ENCODE results near the gene TBPL2. TPM values are rescaled to one million over a fixed set of nuclear protein-coding genes. Genes with fewer than 3 reads are reported as not detected.
"Not testable (repeated sequence)": the region's sequence is repeated elsewhere in the genome, so short reads cannot be mapped to it uniquely, and the experiment has no call there.

Gene TBPL2
- total RNA-seq, 1 donor from 2014 or later, result not detected

DNA sequence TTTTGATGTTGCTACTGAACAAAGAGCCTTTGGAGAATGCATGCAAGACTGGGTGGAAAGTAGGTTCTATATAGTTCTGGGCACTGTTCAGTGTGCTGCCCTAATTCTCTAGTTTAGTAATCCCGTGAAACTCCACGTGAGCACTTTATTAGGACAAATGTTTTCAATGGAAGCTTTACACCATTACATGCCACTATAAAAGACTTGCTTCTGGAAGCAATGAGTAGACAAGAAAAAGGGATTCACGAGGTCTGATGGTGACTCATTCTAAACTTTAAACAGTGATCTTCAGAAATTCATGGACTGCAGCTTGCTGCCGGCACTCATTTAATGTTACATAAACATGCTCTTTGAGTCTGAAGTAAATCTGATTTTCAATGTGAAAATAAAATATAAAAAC lies 51.1 kb downstream of the TBPL2 start:
- no peak overlapping the region for H3K4me3 ChIP-seq (ENCODE audit: low read length in 3 of 3)
- no peaks in the 10 kb centered on the region for H3K9me3 ChIP-seq (ENCODE audit: control insufficient read depth in 3 of 3, low read length in 3 of 3)
- peak overlapping the region; percentile 12 for H3K27ac ChIP-seq (ENCODE audit: low read depth, low read length)
- H3K36me3 ChIP-seq (ENCODE audit: control insufficient read depth in 3 of 3, insufficient read depth in 3 of 3, low read length in 3 of 3), result peaks cover 13 to 25% (median 20%) of the 10 kb centered on the region in 3 donors
- H3K9ac ChIP-seq (ENCODE audit: low read depth in 1 of 3, low read length in 3 of 3), result no peak overlapping the region
- no peaks in the 10 kb centered on the region for H3K27me3 ChIP-seq (ENCODE audit: control insufficient read depth in 3 of 3, insufficient read depth in 3 of 3, low read length in 3 of 3)
- H3K4me1 ChIP-seq (ENCODE audit: control insufficient read depth in 3 of 3, insufficient read depth in 3 of 3, low read length in 3 of 3), result peaks cover 3 to 31% (median 9%) of the 10 kb centered on the region in 3 donors

- Histone ChIP-seq H3K27me3 (ENCODE audit: control insufficient read depth in 3 of 3, insufficient read depth in 3 of 3, low read length in 3 of 3) (no peaks in the 10 kb centered on the region), H3K27ac (ENCODE audit: low read depth, low read length) (peak overlapping the region; percentile 71), H3K36me3 (ENCODE audit: control insufficient read depth in 3 of 3, insufficient read depth in 3 of 3, low read length in 3 of 3) (peaks cover 13 to 20% (median 20%) of the 10 kb centered on the region in 3 donors), H3K4me3 (ENCODE audit: low read length in 3 of 3) (no peak overlapping the region), H3K9me3 (ENCODE audit: control insufficient read depth in 3 of 3, low read length in 3 of 3) (no peaks in the 10 kb centered on the region), H3K9ac (ENCODE audit: low read depth in 1 of 3, low read length in 3 of 3) (no peak overlapping the region), H3K4me1 (ENCODE audit: control insufficient read depth in 3 of 3, insufficient read depth in 3 of 3, low read length in 3 of 3) (peaks cover 8 to 39% (median 21%) of the 10 kb centered on the region in 3 donors)
Observed at GRCh38 chr14:55388160-55388559, 52.3 kb downstream of the TBPL2 start.

- no peak overlapping the region for H3K4me3 ChIP-seq (ENCODE audit: low read length in 3 of 3)
- H3K36me3 ChIP-seq (ENCODE audit: control insufficient read depth in 3 of 3, insufficient read depth in 3 of 3, low read length in 3 of 3), result peaks cover 13 to 20% (median 20%) of the 10 kb centered on the region in 3 donors
- no peaks in the 10 kb centered on the region for H3K27me3 ChIP-seq (ENCODE audit: control insufficient read depth in 3 of 3, insufficient read depth in 3 of 3, low read length in 3 of 3)
- peak overlapping the region; percentile 71 for H3K27ac ChIP-seq (ENCODE audit: low read depth, low read length)
- peaks cover 15 to 43% (median 28%) of the 10 kb centered on the region in 3 donors for H3K4me1 ChIP-seq (ENCODE audit: control insufficient read depth in 3 of 3, insufficient read depth in 3 of 3, low read length in 3 of 3)
- no peaks in the 10 kb centered on the region for H3K9me3 ChIP-seq (ENCODE audit: control insufficient read depth in 3 of 3, low read length in 3 of 3)
- H3K9ac ChIP-seq (ENCODE audit: low read depth in 1 of 3, low read length in 3 of 3), result no peak overlapping the region
Observed at GRCh38 chr14:55387121-55387520, 53.3 kb downstream of the TBPL2 start.

GRCh38 chr14:55386037-55386808 lies 54.2 kb downstream of the TBPL2 start:
- Histone ChIP-seq H3K9ac (ENCODE audit: low read depth in 1 of 3, low read length in 3 of 3) (no peak overlapping the region), H3K27me3 (ENCODE audit: control insufficient read depth in 3 of 3, insufficient read depth in 3 of 3, low read length in 3 of 3) (no peaks in the 10 kb centered on the region), H3K9me3 (ENCODE audit: control insufficient read depth in 3 of 3, low read length in 3 of 3) (no peaks in the 10 kb centered on the region), H3K4me1 (ENCODE audit: control insufficient read depth in 3 of 3, insufficient read depth in 3 of 3, low read length in 3 of 3) (peaks cover 15 to 49% (median 28%) of the 10 kb centered on the region in 3 donors), H3K27ac (ENCODE audit: low read depth, low read length) (peak overlapping the region; percentile 71), H3K4me3 (ENCODE audit: low read length in 3 of 3) (no peak overlapping the region), H3K36me3 (ENCODE audit: control insufficient read depth in 3 of 3, insufficient read depth in 3 of 3, low read length in 3 of 3) (peaks cover 19 to 28% (median 27%) of the 10 kb centered on the region in 3 donors)

DNA sequence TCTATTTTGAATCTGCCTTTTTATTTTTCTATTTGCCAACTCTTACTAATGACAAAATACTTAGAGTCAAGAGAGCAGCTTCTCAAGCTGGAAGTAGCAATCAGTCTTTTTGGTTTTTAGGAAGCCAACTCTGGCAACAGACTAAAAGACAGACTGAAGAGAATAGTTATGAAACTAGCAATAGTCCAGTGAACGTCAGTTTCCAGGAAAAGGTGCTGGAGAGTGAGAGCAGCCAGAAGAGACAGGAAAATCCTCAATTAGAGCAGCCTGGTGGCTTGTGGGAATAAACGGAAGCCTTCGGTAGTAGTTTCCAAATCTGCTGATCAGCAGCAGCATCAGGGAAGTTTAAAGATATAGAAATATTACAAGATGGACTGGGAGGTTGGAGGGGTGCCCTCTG lies 55.9 kb downstream of the TBPL2 start:
- no peaks in the 10 kb centered on the region for H3K9me3 ChIP-seq (ENCODE audit: control insufficient read depth in 3 of 3, low read length in 3 of 3)
- H3K27me3 ChIP-seq (ENCODE audit: control insufficient read depth in 3 of 3, insufficient read depth in 3 of 3, low read length in 3 of 3), result no peaks in the 10 kb centered on the region
- peak overlapping the region; percentile 71 for H3K27ac ChIP-seq (ENCODE audit: low read depth, low read length)
- peak overlapping the region in 1 of 3 donors; percentile 68 for H3K9ac ChIP-seq (ENCODE audit: low read depth in 1 of 3, low read length in 3 of 3)
- H3K36me3 ChIP-seq (ENCODE audit: control insufficient read depth in 3 of 3, insufficient read depth in 3 of 3, low read length in 3 of 3), result peaks cover 27 to 39% (median 30%) of the 10 kb centered on the region in 3 donors
- no peak overlapping the region for H3K4me3 ChIP-seq (ENCODE audit: low read length in 3 of 3)
- peaks cover 15 to 49% (median 28%) of the 10 kb centered on the region in 3 donors for H3K4me1 ChIP-seq (ENCODE audit: control insufficient read depth in 3 of 3, insufficient read depth in 3 of 3, low read length in 3 of 3)

DNA sequence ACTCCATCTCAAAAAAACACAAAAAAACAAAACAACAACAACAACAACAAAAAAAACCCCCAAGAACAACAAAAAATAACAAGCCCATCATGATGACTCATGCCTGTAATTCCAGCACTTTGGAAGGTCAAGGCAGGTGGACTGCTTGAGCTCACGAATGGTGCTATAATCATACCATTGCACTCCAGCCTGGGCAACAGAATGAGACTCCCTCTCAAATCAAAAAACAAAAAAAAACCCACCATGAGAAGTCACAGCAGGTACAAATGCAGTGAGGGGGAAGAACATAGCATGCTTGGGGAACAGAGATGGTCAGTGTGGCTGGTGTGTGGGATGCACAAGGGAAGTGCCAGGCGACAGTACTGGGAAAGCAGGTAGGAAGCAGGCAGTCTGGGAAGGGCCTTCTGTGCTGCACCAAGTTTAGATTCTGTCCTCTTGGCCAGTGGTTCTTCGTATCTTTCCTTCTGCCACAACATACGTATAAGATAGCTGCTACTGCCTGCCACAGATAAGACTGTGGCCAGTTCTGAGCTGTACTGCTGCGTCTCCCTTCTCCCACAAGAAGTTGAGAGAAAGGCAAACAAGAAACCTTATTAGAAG lies 56.8 kb downstream of the TBPL2 start:
- H3K27me3 ChIP-seq (ENCODE audit: control insufficient read depth in 3 of 3, insufficient read depth in 3 of 3, low read length in 3 of 3), result no peaks in the 10 kb centered on the region
- H3K4me3 ChIP-seq (ENCODE audit: low read length in 3 of 3), result peak overlapping the region in 1 of 3 donors; percentile 31
- H3K36me3 ChIP-seq (ENCODE audit: control insufficient read depth in 3 of 3, insufficient read depth in 3 of 3, low read length in 3 of 3), result peaks cover 24 to 33% (median 31%) of the 10 kb centered on the region in 3 donors
- no peaks in the 10 kb centered on the region for H3K9me3 ChIP-seq (ENCODE audit: control insufficient read depth in 3 of 3, low read length in 3 of 3)
- H3K9ac ChIP-seq (ENCODE audit: low read depth in 1 of 3, low read length in 3 of 3), result peak overlapping the region; percentile 9 to 68 (median 22)
- H3K4me1 ChIP-seq (ENCODE audit: control insufficient read depth in 3 of 3, insufficient read depth in 3 of 3, low read length in 3 of 3), result peaks cover 15 to 41% (median 28%) of the 10 kb centered on the region in 3 donors
- H3K27ac ChIP-seq (ENCODE audit: low read depth, low read length), result peak overlapping the region; percentile 71

DNA sequence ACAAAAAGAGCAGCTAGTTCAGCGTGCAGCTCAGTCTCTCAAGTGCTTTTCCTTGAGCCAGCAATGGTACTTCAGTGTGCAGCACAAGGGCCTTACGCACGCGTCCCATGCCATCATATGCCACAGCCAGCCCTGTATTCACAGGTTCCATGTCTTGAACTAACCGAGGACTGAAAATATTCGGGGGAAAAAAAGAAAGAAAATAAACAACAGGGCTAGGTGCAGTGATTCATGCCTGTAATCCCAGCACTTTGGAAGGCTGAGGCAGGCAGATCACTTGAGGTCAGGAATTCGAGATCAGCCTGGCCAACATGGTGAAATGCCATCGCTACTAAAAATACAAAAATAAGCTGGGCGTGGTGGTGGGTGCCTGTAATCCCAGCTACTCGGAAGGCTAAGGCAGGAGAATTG lies 57.4 kb downstream of the TBPL2 start:
- Histone ChIP-seq H3K4me1 (ENCODE audit: control insufficient read depth in 3 of 3, insufficient read depth in 3 of 3, low read length in 3 of 3) (peaks cover 15 to 38% (median 28%) of the 10 kb centered on the region in 3 donors), H3K9ac (ENCODE audit: low read depth in 1 of 3, low read length in 3 of 3) (peak overlapping the region; percentile 54 to 77 (median 59)), H3K4me3 (ENCODE audit: low read length in 3 of 3) (peak overlapping the region in 2 of 3 donors; percentile 56 to 68), H3K36me3 (ENCODE audit: control insufficient read depth in 3 of 3, insufficient read depth in 3 of 3, low read length in 3 of 3) (peaks cover 18 to 36% (median 35%) of the 10 kb centered on the region in 3 donors), H3K27ac (ENCODE audit: low read depth, low read length) (peak overlapping the region; percentile 71)
- not testable (repeated sequence) for H3K27me3 ChIP-seq (ENCODE audit: control insufficient read depth in 3 of 3, insufficient read depth in 3 of 3, low read length in 3 of 3); H3K9me3 ChIP-seq (ENCODE audit: control insufficient read depth in 3 of 3, low read length in 3 of 3)

DNA sequence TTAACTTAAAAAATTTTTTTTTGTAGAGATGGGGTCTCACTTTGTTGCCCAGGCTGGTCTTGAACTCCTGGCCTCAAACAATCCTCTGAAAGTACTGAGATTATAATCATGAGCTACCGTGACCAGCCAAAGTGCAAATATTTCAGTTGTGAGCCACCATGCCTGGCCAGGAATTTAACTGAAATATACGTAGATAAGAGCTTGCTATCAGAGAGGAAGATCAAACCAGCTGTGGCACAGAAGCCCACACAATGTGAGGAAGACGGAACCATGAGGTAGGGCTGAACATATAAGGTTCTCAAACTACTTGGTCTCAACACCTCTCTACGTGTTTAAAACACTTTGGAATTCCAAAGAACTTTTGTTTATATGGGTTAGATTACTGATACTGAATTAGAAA lies 57.9 kb downstream of the TBPL2 start:
- H3K4me1 ChIP-seq (ENCODE audit: control insufficient read depth in 3 of 3, insufficient read depth in 3 of 3, low read length in 3 of 3), result peaks cover 15 to 35% (median 28%) of the 10 kb centered on the region in 3 donors
- H3K27ac ChIP-seq (ENCODE audit: low read depth, low read length), result peak overlapping the region; percentile 71
- no peak overlapping the region for H3K4me3 ChIP-seq (ENCODE audit: low read length in 3 of 3)
- H3K9me3 ChIP-seq (ENCODE audit: control insufficient read depth in 3 of 3, low read length in 3 of 3), result no peaks in the 10 kb centered on the region
- no peaks in the 10 kb centered on the region for H3K27me3 ChIP-seq (ENCODE audit: control insufficient read depth in 3 of 3, insufficient read depth in 3 of 3, low read length in 3 of 3)
- H3K9ac ChIP-seq (ENCODE audit: low read depth in 1 of 3, low read length in 3 of 3), result peak overlapping the region in 2 of 3 donors; percentile 4 to 59
- H3K36me3 ChIP-seq (ENCODE audit: control insufficient read depth in 3 of 3, insufficient read depth in 3 of 3, low read length in 3 of 3), result peaks cover 18 to 41% (median 37%) of the 10 kb centered on the region in 3 donors

GRCh38 chr14:55381561-55381960 lies 58.9 kb downstream of the TBPL2 start:
- Histone ChIP-seq H3K27ac (ENCODE audit: low read depth, low read length) (peak overlapping the region; percentile 11), H3K4me1 (ENCODE audit: control insufficient read depth in 3 of 3, insufficient read depth in 3 of 3, low read length in 3 of 3) (peaks cover 15 to 35% (median 28%) of the 10 kb centered on the region in 3 donors), H3K27me3 (ENCODE audit: control insufficient read depth in 3 of 3, insufficient read depth in 3 of 3, low read length in 3 of 3) (no peaks in the 10 kb centered on the region), H3K9ac (ENCODE audit: low read depth in 1 of 3, low read length in 3 of 3) (no peak overlapping the region), H3K36me3 (ENCODE audit: control insufficient read depth in 3 of 3, insufficient read depth in 3 of 3, low read length in 3 of 3) (peaks cover 23 to 44% (median 38%) of the 10 kb centered on the region in 3 donors), H3K9me3 (ENCODE audit: control insufficient read depth in 3 of 3, low read length in 3 of 3) (no peaks in the 10 kb centered on the region), H3K4me3 (ENCODE audit: low read length in 3 of 3) (no peak overlapping the region)

GRCh38 chr14:55381040-55381439 lies 59.4 kb downstream of the TBPL2 start:
- no peaks in the 10 kb centered on the region for H3K9me3 ChIP-seq (ENCODE audit: control insufficient read depth in 3 of 3, low read length in 3 of 3)
- no peak overlapping the region for H3K4me3 ChIP-seq (ENCODE audit: low read length in 3 of 3)

More at GRCh38 chr14:55381040-55381439, 59.4 kb downstream of the TBPL2 start:
- no peak overlapping the region for H3K27ac ChIP-seq (ENCODE audit: low read depth, low read length)
- peaks cover 15 to 35% (median 25%) of the 10 kb centered on the region in 3 donors for H3K4me1 ChIP-seq (ENCODE audit: control insufficient read depth in 3 of 3, insufficient read depth in 3 of 3, low read length in 3 of 3)
- H3K27me3 ChIP-seq (ENCODE audit: control insufficient read depth in 3 of 3, insufficient read depth in 3 of 3, low read length in 3 of 3), result no peaks in the 10 kb centered on the region
- H3K36me3 ChIP-seq (ENCODE audit: control insufficient read depth in 3 of 3, insufficient read depth in 3 of 3, low read length in 3 of 3), result peaks cover 29 to 49% (median 43%) of the 10 kb centered on the region in 3 donors
- H3K9ac ChIP-seq (ENCODE audit: low read depth in 1 of 3, low read length in 3 of 3), result no peak overlapping the region
